Muscle of back (tissue), 11 donors: ENCODE results near the gene PHF23. TPM values are rescaled to one million over a fixed set of nuclear protein-coding genes. Genes with fewer than 3 reads are reported as not detected.
A peak's percentile ranks its signal among the peaks of the same experiment; 100 is the strongest.
"Not testable (repeated sequence)": the region's sequence is repeated elsewhere in the genome, so short reads cannot be mapped to it uniquely, and the experiment has no call there.

ENCODE experiments used
- DNase-seq, 3 donors: peaks; one replicate each; pipeline versions ENCODE4 v3.0.0 to v3.0.0-alpha.2; 2013
- polyA plus RNA-seq, 10 donors: library from polyadenylated mRNA; unstranded; fragments of 120-200 nt; gene quantifications; one replicate each; pipeline ENCODE4 v1.2.1, GENCODE V29; 2013; ENCODE audit not compliant: insufficient read length in 10 of 10

PHF23 gene
- polyA plus RNA-seq, 10 donors, result 28.1 to 46.1 (median 34.4) TPM

- DNase-seq, result no peak
These were observed 20.9 kb upstream of the PHF23 start for GRCh38 chr17:7260151-7260550.

- DNase-seq, result no peak
These were observed 20.3 kb upstream of the PHF23 start for GRCh38 chr17:7259555-7259889.

- no peak for DNase-seq
These were observed 19.7 kb upstream of the PHF23 start for GRCh38 chr17:7258731-7259554.

GRCh38 chr17:7256766-7257456 is 17.7 kb upstream of the PHF23 start:
- no peak for DNase-seq

GRCh38 chr17:7254511-7254910 is 15.3 kb upstream of the PHF23 start:
- no peak for DNase-seq

- no peak for DNase-seq
These were observed 13.8 kb upstream of the PHF23 start for GRCh38 chr17:7253082-7253481.

GRCh38 chr17:7252176-7253043 is 13.2 kb upstream of the PHF23 start, which contains the start of gene ELP5:
TSS of gene ELP5 (plus strand) at chr17:7252215. CDS start at chr17:7252551, 336 bp downstream.
- peak; percentile 94 to 98 (median 95) for DNase-seq

- DNase-seq, result peak; percentile 100
These were observed 12.5 kb upstream of the PHF23 start, which contains the start of gene CTDNEP1 for GRCh38 chr17:7251661-7252175. TSS of gene CTDNEP1 (minus strand) at chr17:7251734. CDS start at chr17:7251296, 438 bp downstream.

GRCh38 chr17:7250695-7251627 is 11.7 kb upstream of the PHF23 start:
- peak in 2 of 3 donors; percentile 46 to 58 for DNase-seq

- DNase-seq, result no peak
These were observed 10.6 kb upstream of the PHF23 start for GRCh38 chr17:7249830-7250229.

GRCh38 chr17:7249214-7249613 is 10.0 kb upstream of the PHF23 start:
- DNase-seq, result no peak

GRCh38 chr17:7248796-7249195 is 9.5 kb upstream of the PHF23 start:
- DNase-seq, result peak in 1 of 3 donors; percentile 63

GRCh38 chr17:7246779-7247178 is 7.5 kb upstream of the PHF23 start:
- no peak for DNase-seq

- DNase-seq, result not testable (repeated sequence)
These were observed 4.6 kb upstream of the PHF23 start for GRCh38 chr17:7243838-7244237.

GRCh38 chr17:7243453-7243729 is 4.1 kb upstream of the PHF23 start:
- no peak for DNase-seq

- peak; percentile 97 to 98 (median 98) for DNase-seq
These were observed 3.6 kb upstream of the PHF23 start for GRCh38 chr17:7242717-7243452.

- DNase-seq, result peak; percentile 96 to 99 (median 98)
These were observed 2.8 kb upstream of the PHF23 start, which contains the start of gene GABARAP for GRCh38 chr17:7241783-7242716. TSS of gene GABARAP (minus strand) at chr17:7242449. CDS start at chr17:7242330, 119 bp downstream.

GRCh38 chr17:7241090-7241733 is 2.0 kb upstream of the PHF23 start:
- no peak for DNase-seq
